IMR-90 (cell line): ENCODE measurements around the gene C1QTNF12. TPM values are rescaled to one million over a fixed set of nuclear protein-coding genes. Genes with fewer than 3 reads are reported as not detected.

Source experiments
- ATAC-seq: fragments of 200-7000 bp; cut with Tn5 transposase; 2 replicates; pipeline ENCODE4 v1.9.1; 2020; ENCODE audit warnings: low read depth, mild to moderate bottlenecking, moderate library complexity
- BruUV-seq: library from RNA; stranded (reverse); fragments of 400-500 nt; replicated peaks from 2 replicates; lab custom pipeline; 2021; lab: Mats Ljungman, UMichigan
- CTCF ChIA-PET: fragments of 300-600 bp; formaldehyde crosslinking; extraction: SDS; loops from one replicate; lab custom pipeline; 2021; ENCODE audit warnings: antibody characterized with exemption; lab: Yijun Ruan, JAX
- POLR2A ChIA-PET: fragments of 300-600 bp; sonication (Branson Sonifier 250); formaldehyde crosslinking; loops from one replicate; lab custom pipeline; 2022; ENCODE audit warnings: antibody characterized with exemption; ENCODE audit not compliant: unreplicated experiment; lab: Charles Lee
- DNase-seq: peaks from one replicate; pipeline ENCODE4 v3.0.0; 2013
- H2AFZ ChIP-seq: replicated peaks from 2 replicates; pipeline ENCODE3; 2013; ENCODE audit warnings: low read length, mild to moderate bottlenecking; ENCODE audit not compliant: poor library complexity
- H2AK5ac ChIP-seq: 2 replicates; pipeline ENCODE4 v1.6.1; 2013; ENCODE audit warnings: low read depth, low read length, inconsistent platforms
- H2AK9ac ChIP-seq: replicated peaks from 2 replicates; pipeline ENCODE3; 2013; ENCODE audit warnings: mild to moderate bottlenecking, low read depth, low read length, moderate library complexity; ENCODE audit not compliant: poor library complexity
- H2BK120ac ChIP-seq: 2 replicates; pipeline ENCODE4 v1.6.1; 2013; ENCODE audit warnings: low read depth, low read length, inconsistent platforms
- H2BK15ac ChIP-seq: 3 replicates; pipeline ENCODE4 v1.6.1; 2013; ENCODE audit warnings: low read depth, low read length, inconsistent platforms
- H2BK20ac ChIP-seq: 2 replicates; pipeline ENCODE4 v1.6.1; 2013; ENCODE audit warnings: low read depth, mild to moderate bottlenecking, inconsistent platforms, low read length, moderate library complexity
- H2BK5ac ChIP-seq: 2 replicates; pipeline ENCODE4 v1.6.1; 2013; ENCODE audit warnings: mild to moderate bottlenecking, low read depth, low read length, inconsistent platforms; ENCODE audit not compliant: poor library complexity, severe bottlenecking
- H3K14ac ChIP-seq: replicated peaks from 2 replicates; pipeline ENCODE4 v1.6.1; 2013; ENCODE audit warnings: low read depth, low read length, inconsistent platforms
- H3K18ac ChIP-seq: 2 replicates; pipeline ENCODE4 v1.6.1; 2013; ENCODE audit warnings: low read depth, low read length, control low read depth
- H3K23ac ChIP-seq: 2 replicates; pipeline ENCODE4 v1.6.1; 2013; ENCODE audit warnings: low read depth, low read length, inconsistent platforms
- H3K27ac ChIP-seq: 2 replicates; pipeline ENCODE4 v1.5.1; 2013; ENCODE audit warnings: mild to moderate bottlenecking, control low read depth, low read length; ENCODE audit not compliant: insufficient read depth
- H3K27me3 ChIP-seq: 2 replicates; pipeline ENCODE4 v1.6.1; 2013; ENCODE audit warnings: low read length; ENCODE audit not compliant: control insufficient read depth, insufficient read depth
- H3K36me3 ChIP-seq: 2 replicates; pipeline ENCODE4 v1.6.1; 2013; ENCODE audit warnings: low read length, mixed read lengths; ENCODE audit not compliant: control insufficient read depth, insufficient read depth
- H3K4ac ChIP-seq: 2 replicates; pipeline ENCODE4 v1.6.1; 2013; ENCODE audit warnings: low read depth, low read length, inconsistent platforms
- H3K4me1 ChIP-seq: 2 replicates; pipeline ENCODE4 v1.6.1; 2013; ENCODE audit warnings: low read length, mixed read lengths; ENCODE audit not compliant: control insufficient read depth, insufficient read depth
- H3K4me2 ChIP-seq: 2 replicates; pipeline ENCODE4 v1.6.1; 2013; ENCODE audit warnings: low read depth, mild to moderate bottlenecking, control low read depth, low read length, moderate library complexity
- H3K4me3 ChIP-seq: 2 replicates; pipeline ENCODE4 v1.5.1; 2013; ENCODE audit warnings: low read depth, mild to moderate bottlenecking, control low read depth, low read length, moderate library complexity; ENCODE audit not compliant: insufficient read depth
- H3K56ac ChIP-seq: 2 replicates; pipeline ENCODE4 v1.6.1; 2013; ENCODE audit warnings: low read length, inconsistent platforms; ENCODE audit not compliant: insufficient read depth; ENCODE audit errors: extremely low read depth
- H3K79me1 ChIP-seq, 2 experiments: 2 replicates each; pipeline ENCODE4 v1.6.1; 2013; ENCODE audit warnings: low read length in 2 of 2, inconsistent platforms in 1 of 2, low read depth in 1 of 2
- H3K9ac ChIP-seq: 2 replicates; pipeline ENCODE4 v1.6.1; 2013; ENCODE audit warnings: low read depth, low read length, control low read depth
- H3K9me1 ChIP-seq: 2 replicates; pipeline ENCODE4 v1.6.1; 2013; ENCODE audit warnings: low read length, inconsistent platforms; ENCODE audit not compliant: insufficient read depth
- H3K9me3 ChIP-seq: 2 replicates; pipeline ENCODE4 v1.6.1; 2013; ENCODE audit warnings: low read length; ENCODE audit not compliant: control insufficient read depth, insufficient read depth
- H4K20me1 ChIP-seq: 2 replicates; pipeline ENCODE4 v1.6.1; 2013; ENCODE audit warnings: low read length, inconsistent platforms; ENCODE audit not compliant: insufficient read depth
- H4K5ac ChIP-seq: 2 replicates; pipeline ENCODE4 v1.6.1; 2013; ENCODE audit warnings: mild to moderate bottlenecking, low read depth, low read length, control low read depth
- H4K8ac ChIP-seq, 2 experiments: 2 replicates each; pipeline ENCODE4 v1.6.1; 2013; ENCODE audit warnings: low read depth in 2 of 2, low read length in 2 of 2, control low read depth in 1 of 2, inconsistent platforms in 1 of 2
- H4K91ac ChIP-seq: 2 replicates; pipeline ENCODE4 v1.6.1; 2013; ENCODE audit warnings: low read depth, low read length, inconsistent platforms; ENCODE audit not compliant: insufficient read depth
- BHLHE40 ChIP-seq: fragments of 150-350 bp; IDR thresholded peaks from 2 replicates; pipeline ENCODE4 v1.6.1; 2016; ENCODE audit warnings: mild to moderate bottlenecking, low read depth, low read length
- CEBPB ChIP-seq: IDR thresholded peaks from 2 replicates; pipeline ENCODE4 v1.6.1; 2012; ENCODE audit warnings: low read depth, low read length, improper control_type of control experiment
- CHD1 ChIP-seq: IDR thresholded peaks from 2 replicates; pipeline ENCODE4 v1.6.1; 2012; ENCODE audit warnings: low read depth, low read length, improper control_type of control experiment
- FOS ChIP-seq: fragments of 150-350 bp; IDR thresholded peaks from 2 replicates; pipeline ENCODE4 v1.6.1; 2016; ENCODE audit warnings: low read depth, low read length
- MAFK ChIP-seq: IDR thresholded peaks from 2 replicates; pipeline ENCODE4 v1.6.1; 2012; ENCODE audit warnings: low read depth, low read length, improper control_type of control experiment
- MAZ ChIP-seq: IDR thresholded peaks from 2 replicates; pipeline ENCODE4 v1.6.1; 2012; ENCODE audit warnings: low read depth, mild to moderate bottlenecking, low read length, improper control_type of control experiment, moderate library complexity, borderline replicate concordance
- MXI1 ChIP-seq: IDR thresholded peaks from 2 replicates; pipeline ENCODE4 v1.6.1; 2012; ENCODE audit warnings: low read depth, mild to moderate bottlenecking, low read length, moderate library complexity, borderline replicate concordance
- NFE2L2 ChIP-seq: fragments of 150-350 bp; IDR thresholded peaks from 2 replicates; pipeline ENCODE4 v1.6.1; 2016; ENCODE audit warnings: low read depth, mild to moderate bottlenecking, low read length
- POLR2A ChIP-seq: IDR thresholded peaks from 2 replicates; pipeline ENCODE4 v1.6.1; 2012; ENCODE audit warnings: mild to moderate bottlenecking, low read depth, low read length
- RAD21 ChIP-seq: IDR thresholded peaks from 2 replicates; pipeline ENCODE4 v1.6.1; 2012; ENCODE audit warnings: low read length, improper control_type of control experiment
- RCOR1 ChIP-seq: IDR thresholded peaks from 2 replicates; pipeline ENCODE4 v1.6.1; 2012; ENCODE audit warnings: mild to moderate bottlenecking, low read length, improper control_type of control experiment; ENCODE audit not compliant: insufficient replicate concordance
- RFX5 ChIP-seq: IDR thresholded peaks from 2 replicates; pipeline ENCODE4 v1.8.0; 2012; ENCODE audit warnings: low read depth, mild to moderate bottlenecking, low read length, moderate library complexity
- SMC3 ChIP-seq: fragments of 150-350 bp; IDR thresholded peaks from 2 replicates; pipeline ENCODE4 v1.6.1; 2016; ENCODE audit warnings: low read depth, mild to moderate bottlenecking, antibody characterized with exemption, low read length, moderate library complexity
- WGBS, 2 experiments: methylation state at CpG; one replicate each; pipeline versions ENCODE4 v1.1.5 to v1.1.7; 2013; ENCODE audit warnings: missing lambda C conversion rate in 2 of 2; ENCODE audit not compliant: insufficient read length in 1 of 2; ENCODE audit errors: extremely low coverage in 2 of 2; 5-methylcytosine and 5-hydroxymethylcytosine counted together
- dilution Hi-C: fragments of 300-500 bp; cut with HindIII; formaldehyde crosslinking; loops from one replicate; pipeline ENCODE4 v1.14.3; 2018; ENCODE audit warnings: low sequenced_read_pairs; ENCODE audit not compliant: unreplicated experiment
- in situ Hi-C: fragments of 300-500 bp; cut with MboI; formaldehyde crosslinking; loops from 3 replicates; pipeline ENCODE4 v1.14.3; 2019; ENCODE audit warnings: low sequenced_read_pairs, inconsistent platforms, mixed read lengths
- intact Hi-C: fragments of 100-400 bp; cut with micrococcal nuclease; formaldehyde crosslinking; loops from 2 replicates; pipeline ENCODE4 v1.10.0; 2022
- polyA plus RNA-seq, 3 experiments: library from polyadenylated mRNA; depleted of rRNA; stranded (reverse); fragments of >200 nt; gene quantifications; 2 replicates each; pipeline ENCODE4 v1.2.3, GENCODE V29; 2012; ENCODE audit warnings: low replicate concordance in 1 of 3
- total RNA-seq: library from RNA; depleted of rRNA; stranded (reverse); fragments of >200 nt; gene quantifications from 2 replicates; pipeline ENCODE4 v1.2.3, GENCODE V29; 2012
- TF ChIP-seq, protein P1 (sequence below): conservative IDR thresholded peaks from 2 replicates; pipeline ENCODE4 v1.5.1; 2012; ENCODE audit warnings: mild to moderate bottlenecking, low read depth, low read length, improper control_type of control experiment
- TF ChIP-seq, protein P2 (sequence below): fragments of 150-350 bp; IDR thresholded peaks from 2 replicates; pipeline ENCODE4 v1.6.1; 2017; ENCODE audit warnings: mild to moderate bottlenecking, antibody characterized with exemption, low read length, low read depth

The C1QTNF12 gene
- total and polyA plus RNA-seq, 2 of the 4 experiments (the other 2 are of a cell fraction): 0.36 to 1.1 TPM

DNA sequence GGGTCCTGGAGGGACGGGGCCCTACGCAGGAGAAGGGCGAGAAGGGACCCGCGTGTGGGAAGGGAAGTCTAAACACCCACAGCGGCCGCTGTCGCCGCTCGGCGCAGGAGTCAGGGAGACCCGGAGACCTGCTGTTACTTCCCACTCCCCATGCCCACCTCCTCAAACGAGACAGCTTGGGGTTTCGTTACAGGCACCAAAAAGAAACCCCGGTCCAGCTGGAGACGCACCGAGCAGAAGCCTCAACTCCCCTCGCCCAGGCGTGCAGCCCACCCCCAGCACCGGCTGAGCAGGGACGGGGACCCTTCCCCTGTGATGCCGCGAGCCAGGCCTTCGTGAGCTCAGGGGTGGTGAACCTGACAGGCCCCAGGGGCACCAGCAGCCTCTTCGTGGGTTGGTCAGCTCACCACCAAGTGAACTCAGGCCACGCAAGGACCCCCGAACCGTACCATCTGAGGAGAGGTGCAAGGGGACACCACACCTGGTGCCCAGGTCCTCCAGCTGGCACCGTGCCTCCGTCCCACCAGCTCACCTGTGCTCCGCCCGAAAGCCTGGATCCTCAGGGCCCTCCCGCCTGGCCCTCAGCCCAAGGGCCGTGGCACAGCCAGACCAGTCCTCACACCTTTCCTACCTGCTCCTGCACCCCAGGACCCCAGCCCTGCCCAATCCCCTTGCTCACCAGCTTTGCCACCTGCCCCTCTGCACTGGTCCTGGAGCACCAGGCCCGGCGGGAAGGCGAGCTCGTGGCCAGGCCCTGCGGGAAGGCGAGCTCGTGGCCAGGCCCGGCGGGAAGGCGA lies 19.8 kb downstream of the C1QTNF12 start:
- Histone ChIP-seq H4K20me1 (peaks cover 60% of the 10 kb centered on the region), H2BK20ac (no peak overlapping the region), H3K36me3 (peaks cover 62% of the 10 kb centered on the region), H3K4ac (no peak overlapping the region), H3K4me1 (peaks cover 6% of the 10 kb centered on the region; the same call in 1 of the 2 replicates), H2AK5ac (no peak overlapping the region), H3K27me3 (no peaks in the 10 kb centered on the region), H2AK9ac (no peak overlapping the region), H2BK5ac (no peak overlapping the region), H2AFZ (no peak overlapping the region), H3K14ac (no peak overlapping the region), H3K18ac (no peak overlapping the region), H3K4me2 (no peak overlapping the region), H3K79me1 (peaks cover 11 to 72% of the 10 kb centered on the region in 2 experiments; a peak in 3 of 4 replicates), H3K9me3 (no peaks in the 10 kb centered on the region), H4K91ac (no peak overlapping the region), H3K9me1 (peaks cover 15% of the 10 kb centered on the region), H3K23ac (no peak overlapping the region), H2BK120ac (no peak overlapping the region), H3K27ac (no peak overlapping the region), H2BK15ac (no peak overlapping the region), H4K8ac (no peak overlapping the region), H4K5ac (no peak overlapping the region), H3K4me3 (no peak overlapping the region), H3K9ac (no peak overlapping the region), H3K56ac (no peak overlapping the region)
- in situ Hi-C loops: no loop called here
- ChIA-PET CTCF (no interaction called here), POLR2A (no interaction called here)
- dilution Hi-C loops: no loop called here
- BruUV-seq: no TSS peak
- 98% methylated on average over 21 of the region's 44 CpGs; no CpG with 5 or more reads in 1 of the 2 experiments for WGBS, 2 experiments
- no peak for DNase-seq
- no peak for ATAC-seq
- intact Hi-C loops: no loop called here
- no peak for TF ChIP-seq MXI1
- TF ChIP-seq, protein P1, sequence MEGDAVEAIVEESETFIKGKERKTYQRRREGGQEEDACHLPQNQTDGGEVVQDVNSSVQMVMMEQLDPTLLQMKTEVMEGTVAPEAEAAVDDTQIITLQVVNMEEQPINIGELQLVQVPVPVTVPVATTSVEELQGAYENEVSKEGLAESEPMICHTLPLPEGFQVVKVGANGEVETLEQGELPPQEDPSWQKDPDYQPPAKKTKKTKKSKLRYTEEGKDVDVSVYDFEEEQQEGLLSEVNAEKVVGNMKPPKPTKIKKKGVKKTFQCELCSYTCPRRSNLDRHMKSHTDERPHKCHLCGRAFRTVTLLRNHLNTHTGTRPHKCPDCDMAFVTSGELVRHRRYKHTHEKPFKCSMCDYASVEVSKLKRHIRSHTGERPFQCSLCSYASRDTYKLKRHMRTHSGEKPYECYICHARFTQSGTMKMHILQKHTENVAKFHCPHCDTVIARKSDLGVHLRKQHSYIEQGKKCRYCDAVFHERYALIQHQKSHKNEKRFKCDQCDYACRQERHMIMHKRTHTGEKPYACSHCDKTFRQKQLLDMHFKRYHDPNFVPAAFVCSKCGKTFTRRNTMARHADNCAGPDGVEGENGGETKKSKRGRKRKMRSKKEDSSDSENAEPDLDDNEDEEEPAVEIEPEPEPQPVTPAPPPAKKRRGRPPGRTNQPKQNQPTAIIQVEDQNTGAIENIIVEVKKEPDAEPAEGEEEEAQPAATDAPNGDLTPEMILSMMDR: no peak
- TF ChIP-seq POLR2A: no peak
- no peak for TF ChIP-seq FOS
- no peak for TF ChIP-seq RCOR1
- TF ChIP-seq, protein P2, sequence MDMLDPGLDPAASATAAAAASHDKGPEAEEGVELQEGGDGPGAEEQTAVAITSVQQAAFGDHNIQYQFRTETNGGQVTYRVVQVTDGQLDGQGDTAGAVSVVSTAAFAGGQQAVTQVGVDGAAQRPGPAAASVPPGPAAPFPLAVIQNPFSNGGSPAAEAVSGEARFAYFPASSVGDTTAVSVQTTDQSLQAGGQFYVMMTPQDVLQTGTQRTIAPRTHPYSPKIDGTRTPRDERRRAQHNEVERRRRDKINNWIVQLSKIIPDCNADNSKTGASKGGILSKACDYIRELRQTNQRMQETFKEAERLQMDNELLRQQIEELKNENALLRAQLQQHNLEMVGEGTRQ: no peak
- no peak for TF ChIP-seq NFE2L2
- TF ChIP-seq RFX5: no peak
- TF ChIP-seq SMC3: no peak
- TF ChIP-seq BHLHE40: no peak
- TF ChIP-seq CHD1: no peak
- TF ChIP-seq MAZ: no peak
- no peak for TF ChIP-seq MAFK
- TF ChIP-seq RAD21: no peak
- no peak for TF ChIP-seq CEBPB
